HepG2 (cell line): Measurements from ENCODE around the gene TMEM129. TPM values are rescaled to one million over a fixed set of nuclear protein-coding genes. Genes with fewer than 3 reads are reported as not detected.

ENCODE experiments used
- AGO1 ChIP-seq: fragments of 200-400 bp; formaldehyde crosslinking; IDR thresholded peaks from 2 replicates; pipeline ENCODE4 v1.6.1; 2017; ENCODE audit warnings: mild to moderate bottlenecking, low read depth, low read length, moderate library complexity; ENCODE audit not compliant: poor library complexity, severe bottlenecking
- CCDC6 ChIP-seq: sonication (generic); formaldehyde crosslinking; IDR thresholded peaks from 2 replicates; pipeline ENCODE4 v1.8.1; 2022; ENCODE audit warnings: mild to moderate bottlenecking, missing genetic modification reagents, moderate library complexity
- FOXA3 ChIP-seq: IDR thresholded peaks from 2 replicates; pipeline ENCODE4 v1.6.1; 2016; ENCODE audit warnings: missing genetic modification reagents, missing compliant biosample characterization
- KDM5B ChIP-seq: sonication (generic); formaldehyde crosslinking; IDR thresholded peaks from 2 replicates; pipeline ENCODE4 v1.4.0; 2020; ENCODE audit warnings: missing genetic modification reagents, mild to moderate bottlenecking, borderline replicate concordance
- RAD21 ChIP-seq: fragments of 450-650 bp; formaldehyde crosslinking; IDR thresholded peaks from 2 replicates; pipeline ENCODE4 v1.5.0; 2020; ENCODE audit warnings: mild to moderate bottlenecking
- RFX1 ChIP-seq: fragments of 450-650 bp; IDR thresholded peaks from 2 replicates; pipeline ENCODE4 v1.6.1; 2017
- ZFP1 ChIP-seq: IDR thresholded peaks from 2 replicates; pipeline ENCODE4 v1.6.1; 2016
- ZFP90 ChIP-seq: sonication (generic); formaldehyde crosslinking; IDR thresholded peaks from 2 replicates; pipeline ENCODE4 v1.8.0; 2022; ENCODE audit warnings: missing genetic modification reagents, mild to moderate bottlenecking, inconsistent platforms, borderline replicate concordance
- ZFYVE20 ChIP-seq: sonication (generic); formaldehyde crosslinking; IDR thresholded peaks from 2 replicates; pipeline ENCODE4 v1.8.0; 2023; ENCODE audit warnings: low read depth, mild to moderate bottlenecking, moderate library complexity, missing genetic modification reagents, borderline replicate concordance
- ZNF367 ChIP-seq: sonication (generic); formaldehyde crosslinking; IDR thresholded peaks from 2 replicates; pipeline ENCODE4 v1.4.0; 2020; ENCODE audit warnings: missing genetic modification reagents, borderline replicate concordance
- ZNF782 ChIP-seq: sonication (generic); formaldehyde crosslinking; IDR thresholded peaks from 2 replicates; pipeline ENCODE4 v1.4.0; 2020; ENCODE audit warnings: missing genetic modification reagents, mild to moderate bottlenecking, borderline replicate concordance
- polyA plus RNA-seq, 8 experiments: library from polyadenylated mRNA; depleted of rRNA in 3 of 8; stranded (reverse) in 7 of 8; unstranded in 1 of 8; fragments of >200 nt; fragmentation: Illumina TruSeq in 4 of 8; extraction: Trizol in 4 of 8; gene quantifications; 2 replicates each; pipeline versions ENCODE4 v1.2.1 to v1.2.3, GENCODE V29; 2011 to 2016; ENCODE audit warnings: low read depth in 4 of 8, missing spikeins in 1 of 8, mixed read lengths in 1 of 8; ENCODE audit not compliant: insufficient read depth in 1 of 8
- total RNA-seq, 5 experiments: library from RNA; depleted of rRNA; stranded (reverse); fragments of >200 nt; fragmentation: Illumina TruSeq; extraction: Trizol; gene quantifications; 2 replicates each; pipeline ENCODE4 v1.2.3, GENCODE V29; 2016; ENCODE audit warnings: low read depth in 1 of 5
- TF ChIP-seq, protein P1 (sequence below): sonication (generic); formaldehyde crosslinking; IDR thresholded peaks from one replicate; pipeline ENCODE4 v1.5.1; 2020; ENCODE audit warnings: mild to moderate bottlenecking, missing genetic modification reagents; ENCODE audit errors: not compliant biosample characterization
- TF ChIP-seq, protein P2 (sequence below): sonication (generic); IDR thresholded peaks from 2 replicates; pipeline ENCODE4 v1.6.1; 2016; ENCODE audit warnings: low read depth, borderline replicate concordance
- TF ChIP-seq, protein P3 (sequence below): sonication (generic); formaldehyde crosslinking; IDR thresholded peaks from 2 replicates; pipeline ENCODE4 v1.4.0; 2020; ENCODE audit warnings: missing genetic modification reagents, mild to moderate bottlenecking, borderline replicate concordance
- TF ChIP-seq, protein P4 (sequence below): sonication (generic); formaldehyde crosslinking; IDR thresholded peaks from 2 replicates; pipeline ENCODE4 v1.5.0; 2020; ENCODE audit warnings: missing genetic modification reagents
- TF ChIP-seq, protein P5 (sequence below): sonication (generic); formaldehyde crosslinking; IDR thresholded peaks from 2 replicates; pipeline ENCODE4 v1.4.0; 2020; ENCODE audit warnings: missing genetic modification reagents

The TMEM129 gene
- total and polyA plus RNA-seq, 2 of the 13 experiments (the other 11 are each of a cell fraction or from before 2014, with no cell fraction given): 19.0 to 25.8 TPM

DNA sequence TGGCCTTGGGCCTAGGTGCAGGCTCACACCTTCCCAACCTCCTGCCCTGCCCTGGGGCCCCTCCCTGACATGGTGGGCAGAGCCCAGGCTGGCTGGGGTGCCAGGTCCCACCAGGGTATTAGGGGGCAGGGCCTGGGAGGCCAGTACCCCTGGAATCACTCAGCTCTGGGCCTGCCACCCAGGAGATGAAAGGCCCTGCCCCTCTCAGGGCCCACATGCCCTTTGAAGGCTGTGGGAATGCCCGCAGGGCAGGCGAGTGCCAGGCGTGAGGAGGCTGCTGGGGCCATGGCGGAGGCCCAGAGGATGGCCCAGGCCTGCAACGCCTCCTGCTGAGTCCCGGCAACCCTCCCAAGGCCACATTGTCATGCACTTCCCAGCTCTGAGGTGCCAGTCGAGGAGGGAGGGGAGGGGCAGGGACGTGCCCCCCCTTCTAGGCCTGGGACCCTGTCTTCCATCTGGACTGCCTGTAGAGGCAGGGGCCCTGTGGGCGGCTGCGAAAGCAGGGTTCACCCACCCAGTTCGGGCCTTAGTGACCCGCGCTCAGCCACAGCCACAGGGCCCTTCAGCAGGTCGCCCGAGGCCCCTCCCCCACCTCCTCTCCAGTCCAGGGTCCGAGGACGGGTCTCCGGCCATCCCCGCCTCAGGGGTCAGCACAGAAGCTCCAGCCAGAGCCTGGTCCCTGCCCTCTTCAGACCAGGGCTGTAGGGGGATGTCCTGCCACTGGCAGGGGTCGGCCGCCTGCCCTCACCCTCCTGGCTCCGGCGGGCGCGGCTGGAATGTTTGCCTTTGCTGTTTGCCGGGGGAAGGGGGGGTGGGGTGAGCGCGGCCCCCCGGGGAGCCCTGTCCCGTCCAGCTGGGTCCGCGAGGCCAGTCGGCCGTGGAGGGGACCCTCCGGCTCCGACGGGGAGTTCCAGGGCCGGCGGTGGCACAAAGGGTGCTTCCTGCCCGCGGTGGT lies 45.3 kb upstream of the TMEM129 start (continued):
- TF ChIP-seq, protein P1, sequence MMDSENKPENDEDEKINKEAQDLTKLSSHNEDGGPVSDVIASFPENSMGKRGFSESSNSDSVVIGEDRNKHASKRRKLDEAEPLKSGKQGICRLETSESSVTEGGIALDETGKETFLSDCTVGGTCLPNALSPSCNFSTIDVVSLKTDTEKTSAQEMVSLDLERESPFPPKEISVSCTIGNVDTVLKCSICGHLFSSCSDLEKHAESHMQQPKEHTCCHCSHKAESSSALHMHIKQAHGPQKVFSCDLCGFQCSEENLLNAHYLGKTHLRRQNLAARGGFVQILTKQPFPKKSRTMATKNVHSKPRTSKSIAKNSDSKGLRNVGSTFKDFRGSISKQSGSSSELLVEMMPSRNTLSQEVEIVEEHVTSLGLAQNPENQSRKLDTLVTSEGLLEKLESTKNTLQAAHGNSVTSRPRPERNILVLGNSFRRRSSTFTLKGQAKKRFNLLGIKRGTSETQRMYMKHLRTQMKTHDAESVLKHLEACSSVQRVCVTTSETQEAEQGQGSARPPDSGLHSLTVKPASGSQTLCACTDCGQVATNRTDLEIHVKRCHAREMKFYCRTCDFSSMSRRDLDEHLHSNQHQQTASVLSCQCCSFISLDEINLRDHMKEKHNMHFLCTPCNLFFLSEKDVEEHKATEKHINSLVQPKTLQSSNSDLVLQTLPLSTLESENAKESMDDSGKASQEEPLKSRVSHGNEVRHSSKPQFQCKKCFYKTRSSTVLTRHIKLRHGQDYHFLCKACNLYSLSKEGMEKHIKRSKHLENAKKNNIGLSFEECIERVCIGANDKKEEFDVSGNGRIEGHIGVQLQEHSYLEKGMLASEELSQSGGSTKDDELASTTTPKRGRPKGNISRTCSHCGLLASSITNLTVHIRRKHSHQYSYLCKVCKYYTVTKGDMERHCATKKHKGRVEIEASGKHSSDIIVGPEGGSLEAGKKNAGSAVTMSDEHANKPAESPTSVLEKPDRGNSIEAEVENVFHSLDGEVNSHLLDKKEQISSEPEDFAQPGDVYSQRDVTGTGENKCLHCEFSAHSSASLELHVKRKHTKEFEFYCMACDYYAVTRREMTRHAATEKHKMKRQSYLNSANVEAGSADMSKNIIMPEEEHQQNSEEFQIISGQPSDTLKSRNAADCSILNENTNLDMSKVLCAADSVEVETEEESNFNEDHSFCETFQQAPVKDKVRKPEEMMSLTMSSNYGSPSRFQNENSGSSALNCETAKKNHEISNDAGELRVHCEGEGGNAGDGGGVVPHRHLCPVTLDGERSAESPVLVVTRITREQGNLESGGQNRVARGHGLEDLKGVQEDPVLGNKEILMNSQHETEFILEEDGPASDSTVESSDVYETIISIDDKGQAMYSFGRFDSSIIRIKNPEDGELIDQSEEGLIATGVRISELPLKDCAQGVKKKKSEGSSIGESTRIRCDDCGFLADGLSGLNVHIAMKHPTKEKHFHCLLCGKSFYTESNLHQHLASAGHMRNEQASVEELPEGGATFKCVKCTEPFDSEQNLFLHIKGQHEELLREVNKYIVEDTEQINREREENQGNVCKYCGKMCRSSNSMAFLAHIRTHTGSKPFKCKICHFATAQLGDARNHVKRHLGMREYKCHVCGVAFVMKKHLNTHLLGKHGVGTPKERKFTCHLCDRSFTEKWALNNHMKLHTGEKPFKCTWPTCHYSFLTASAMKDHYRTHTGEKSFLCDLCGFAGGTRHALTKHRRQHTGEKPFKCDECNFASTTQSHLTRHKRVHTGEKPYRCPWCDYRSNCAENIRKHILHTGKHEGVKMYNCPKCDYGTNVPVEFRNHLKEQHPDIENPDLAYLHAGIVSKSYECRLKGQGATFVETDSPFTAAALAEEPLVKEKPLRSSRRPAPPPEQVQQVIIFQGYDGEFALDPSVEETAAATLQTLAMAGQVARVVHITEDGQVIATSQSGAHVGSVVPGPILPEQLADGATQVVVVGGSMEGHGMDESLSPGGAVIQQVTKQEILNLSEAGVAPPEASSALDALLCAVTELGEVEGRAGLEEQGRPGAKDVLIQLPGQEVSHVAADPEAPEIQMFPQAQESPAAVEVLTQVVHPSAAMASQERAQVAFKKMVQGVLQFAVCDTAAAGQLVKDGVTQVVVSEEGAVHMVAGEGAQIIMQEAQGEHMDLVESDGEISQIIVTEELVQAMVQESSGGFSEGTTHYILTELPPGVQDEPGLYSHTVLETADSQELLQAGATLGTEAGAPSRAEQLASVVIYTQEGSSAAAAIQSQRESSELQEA (CRISPR knock-in tag): peak; percentile 27
- TF ChIP-seq, protein P2, sequence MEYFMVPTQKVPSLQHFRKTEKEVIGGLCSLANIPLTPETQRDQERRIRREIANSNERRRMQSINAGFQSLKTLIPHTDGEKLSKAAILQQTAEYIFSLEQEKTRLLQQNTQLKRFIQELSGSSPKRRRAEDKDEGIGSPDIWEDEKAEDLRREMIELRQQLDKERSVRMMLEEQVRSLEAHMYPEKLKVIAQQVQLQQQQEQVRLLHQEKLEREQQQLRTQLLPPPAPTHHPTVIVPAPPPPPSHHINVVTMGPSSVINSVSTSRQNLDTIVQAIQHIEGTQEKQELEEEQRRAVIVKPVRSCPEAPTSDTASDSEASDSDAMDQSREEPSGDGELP: peak; percentile 84
- TF ChIP-seq RAD21 (CRISPR knock-in tag) (peak; percentile 34; the same call in 1 of the 2 replicates), ZFP1 (no peak), AGO1 (peak; percentile 96), KDM5B (CRISPR knock-in tag) (peak; percentile 62), ZNF782 (CRISPR knock-in tag) (0 out of 2 replicates have a peak, but pooled peaks have one; percentile 61), ZNF367 (CRISPR knock-in tag) (peak; percentile 75; the same call in 1 of the 2 replicates), FOXA3 (CRISPR knock-in tag) (no peak), RFX1 (no peak), ZFYVE20 (no peak), CCDC6 (CRISPR knock-in tag) (peak; percentile 56; the same call in 1 of the 2 replicates), ZFP90 (peak; percentile 91)
- TF ChIP-seq, protein P3, sequence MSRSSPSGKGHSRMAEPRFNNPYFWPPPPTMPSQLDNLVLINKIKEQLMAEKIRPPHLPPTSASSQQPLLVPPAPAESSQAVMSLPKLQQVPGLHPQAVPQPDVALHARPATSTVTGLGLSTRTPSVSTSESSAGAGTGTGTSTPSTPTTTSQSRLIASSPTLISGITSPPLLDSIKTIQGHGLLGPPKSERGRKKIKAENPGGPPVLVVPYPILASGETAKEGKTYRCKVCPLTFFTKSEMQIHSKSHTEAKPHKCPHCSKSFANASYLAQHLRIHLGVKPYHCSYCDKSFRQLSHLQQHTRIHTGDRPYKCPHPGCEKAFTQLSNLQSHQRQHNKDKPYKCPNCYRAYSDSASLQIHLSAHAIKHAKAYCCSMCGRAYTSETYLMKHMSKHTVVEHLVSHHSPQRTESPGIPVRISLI (CRISPR knock-in tag): no peak
- TF ChIP-seq, protein P4, sequence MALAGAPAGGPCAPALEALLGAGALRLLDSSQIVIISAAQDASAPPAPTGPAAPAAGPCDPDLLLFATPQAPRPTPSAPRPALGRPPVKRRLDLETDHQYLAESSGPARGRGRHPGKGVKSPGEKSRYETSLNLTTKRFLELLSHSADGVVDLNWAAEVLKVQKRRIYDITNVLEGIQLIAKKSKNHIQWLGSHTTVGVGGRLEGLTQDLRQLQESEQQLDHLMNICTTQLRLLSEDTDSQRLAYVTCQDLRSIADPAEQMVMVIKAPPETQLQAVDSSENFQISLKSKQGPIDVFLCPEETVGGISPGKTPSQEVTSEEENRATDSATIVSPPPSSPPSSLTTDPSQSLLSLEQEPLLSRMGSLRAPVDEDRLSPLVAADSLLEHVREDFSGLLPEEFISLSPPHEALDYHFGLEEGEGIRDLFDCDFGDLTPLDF (CRISPR knock-in tag): peak; percentile 41
- TF ChIP-seq, protein P5, sequence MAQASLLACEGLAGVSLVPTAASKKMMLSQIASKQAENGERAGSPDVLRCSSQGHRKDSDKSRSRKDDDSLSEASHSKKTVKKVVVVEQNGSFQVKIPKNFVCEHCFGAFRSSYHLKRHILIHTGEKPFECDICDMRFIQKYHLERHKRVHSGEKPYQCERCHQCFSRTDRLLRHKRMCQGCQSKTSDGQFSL (CRISPR knock-in tag): peak; percentile 71
